ENCODE data around the gene GSTK1. TPM values are rescaled to one million over a fixed set of nuclear protein-coding genes. Genes with fewer than 3 reads are reported as not detected.

The GSTK1 gene
- polyA plus RNA-seq, 1 donor (not counting 4 experiments of a cell fraction or from before 2014, with no cell fraction given) = 133 TPM

DNA sequence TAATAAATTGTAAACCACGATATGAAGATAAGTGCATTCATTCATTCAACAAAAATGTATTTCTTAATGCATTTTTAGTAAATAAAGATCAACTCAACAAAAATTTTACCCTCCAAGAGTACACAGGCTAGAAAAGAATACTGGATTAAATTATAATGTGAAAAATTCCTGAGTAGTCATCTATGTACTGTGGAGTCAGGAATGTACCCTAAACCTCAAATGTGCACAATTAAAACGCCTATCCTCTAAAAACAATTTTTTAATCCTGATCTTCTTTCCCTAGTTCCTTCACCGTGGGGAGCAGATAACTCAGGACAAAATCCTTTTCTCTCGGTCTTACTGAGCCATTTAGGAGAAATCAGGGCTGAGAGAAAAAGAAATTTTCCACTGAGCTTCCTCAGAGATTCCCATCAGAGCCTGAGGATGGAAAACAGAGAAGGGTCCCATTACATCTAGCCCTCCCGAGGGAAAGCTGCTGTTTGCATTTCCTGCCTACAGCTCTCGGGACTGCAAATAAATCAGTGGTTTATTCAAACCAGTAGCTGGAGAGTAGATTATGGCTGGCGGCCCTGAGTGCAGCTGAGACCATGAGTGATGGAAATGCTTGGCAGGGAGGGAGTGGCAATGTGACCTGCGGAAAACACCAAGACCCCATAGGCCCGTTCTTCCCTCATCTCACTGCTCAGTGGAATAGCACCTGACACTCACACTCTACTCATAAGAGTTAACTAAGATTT is 34.0 kb upstream of the GSTK1 start:
- no peaks in the 10 kb centered on the region for H3K79me2 ChIP-seq (ENCODE audit: control insufficient read depth, insufficient read depth, low read length)
- FAIRE-seq (no peak), DNase-seq (ENCODE audit: low read depth, low spot score) (no peak)
- no peak overlapping the region for H3K4me2 ChIP-seq (ENCODE audit: control insufficient read depth, extremely low read depth, insufficient read depth, low read depth, low read length)
- dilution Hi-C loops (cut with MboI; ENCODE audit: extremely low pct_ligation_motif_present, low sequenced_read_pairs) = no loop called here
- H3K27me3 ChIP-seq (ENCODE audit: control insufficient read depth, extremely low read depth, insufficient read depth, low read length) = no peaks in the 10 kb centered on the region
- H3K4me1 ChIP-seq (ENCODE audit: control insufficient read depth, extremely low read depth, insufficient read depth, low read length) = no peaks in the 10 kb centered on the region
- H4K20me1 ChIP-seq (ENCODE audit: control insufficient read depth, extremely low read depth, insufficient read depth, low read length) = no peaks in the 10 kb centered on the region
- no peak overlapping the region for H3K9ac ChIP-seq (ENCODE audit: control insufficient read depth, extremely low read depth, insufficient read depth, low read length)
- TF ChIP-seq, protein P1, sequence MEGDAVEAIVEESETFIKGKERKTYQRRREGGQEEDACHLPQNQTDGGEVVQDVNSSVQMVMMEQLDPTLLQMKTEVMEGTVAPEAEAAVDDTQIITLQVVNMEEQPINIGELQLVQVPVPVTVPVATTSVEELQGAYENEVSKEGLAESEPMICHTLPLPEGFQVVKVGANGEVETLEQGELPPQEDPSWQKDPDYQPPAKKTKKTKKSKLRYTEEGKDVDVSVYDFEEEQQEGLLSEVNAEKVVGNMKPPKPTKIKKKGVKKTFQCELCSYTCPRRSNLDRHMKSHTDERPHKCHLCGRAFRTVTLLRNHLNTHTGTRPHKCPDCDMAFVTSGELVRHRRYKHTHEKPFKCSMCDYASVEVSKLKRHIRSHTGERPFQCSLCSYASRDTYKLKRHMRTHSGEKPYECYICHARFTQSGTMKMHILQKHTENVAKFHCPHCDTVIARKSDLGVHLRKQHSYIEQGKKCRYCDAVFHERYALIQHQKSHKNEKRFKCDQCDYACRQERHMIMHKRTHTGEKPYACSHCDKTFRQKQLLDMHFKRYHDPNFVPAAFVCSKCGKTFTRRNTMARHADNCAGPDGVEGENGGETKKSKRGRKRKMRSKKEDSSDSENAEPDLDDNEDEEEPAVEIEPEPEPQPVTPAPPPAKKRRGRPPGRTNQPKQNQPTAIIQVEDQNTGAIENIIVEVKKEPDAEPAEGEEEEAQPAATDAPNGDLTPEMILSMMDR (optimal IDR thresholded peaks at IDR 0.05 in 1 of 3, IDR thresholded peaks at IDR 0.05 in 1 of 3, conservative IDR thresholded peaks at IDR 0.05 in 1 of 3; ENCODE audit: extremely low read depth in 1 of 3, insufficient read depth in 2 of 3, low read length in 3 of 3) = no peak
- TF ChIP-seq EZH2 (IDR thresholded peaks at IDR 0.05; ENCODE audit: low read length) = no peak
- H2AFZ ChIP-seq (ENCODE audit: control insufficient read depth, low read length) = no peak overlapping the region
- no peaks in the 10 kb centered on the region for H3K9me1 ChIP-seq (ENCODE audit: control insufficient read depth, extremely low read depth, insufficient read depth, low read length)
- H3K36me3 ChIP-seq (ENCODE audit: control insufficient read depth in 2 of 2, extremely low read depth in 1 of 2, insufficient read depth in 2 of 2, low read length in 2 of 2) = no peaks in the 10 kb centered on the region
- H3K4me3 ChIP-seq (ENCODE audit: control insufficient read depth in 2 of 3, extremely low read depth in 1 of 3, insufficient read depth in 2 of 3, low read depth in 1 of 3, low read length in 3 of 3) = no peak overlapping the region
- no peak overlapping the region for H3K27ac ChIP-seq (ENCODE audit: control insufficient read depth, insufficient read depth, low read length)
- no peaks in the 10 kb centered on the region for H3K9me3 ChIP-seq (ENCODE audit: control insufficient read depth, low read depth, low read length)

DNA sequence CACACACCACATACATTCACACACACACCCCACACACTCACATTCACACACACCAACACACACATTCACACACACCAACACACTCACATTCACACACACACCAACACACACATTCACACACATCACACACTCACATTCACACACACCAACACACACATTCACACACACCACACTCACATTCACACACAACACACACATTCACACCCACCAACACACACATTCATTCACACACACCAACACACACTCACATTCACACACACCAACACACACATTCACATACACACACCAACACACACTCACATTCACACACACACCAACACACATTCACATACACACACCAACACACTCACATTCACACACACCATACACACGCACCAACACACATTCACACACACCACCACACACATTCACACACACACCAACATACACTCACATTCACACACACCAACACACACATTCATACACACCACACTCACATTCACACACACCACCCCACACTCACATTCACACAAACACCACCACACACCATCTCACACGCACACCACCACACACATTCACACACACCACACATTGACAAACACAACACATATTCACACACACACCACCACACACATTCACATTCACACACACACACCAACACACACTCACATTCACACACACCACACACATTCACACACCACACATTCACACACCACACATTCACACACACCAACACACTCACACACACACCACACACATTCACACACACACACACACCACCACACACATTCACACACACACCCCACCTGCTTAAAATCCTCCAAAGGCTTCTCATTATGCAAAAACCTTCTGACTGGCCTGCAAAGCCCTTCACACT is 32.4 kb upstream of the GSTK1 start:
- no peak for DNase-seq (ENCODE audit: low read depth, low spot score)
- no peak for FAIRE-seq
- no peaks in the 10 kb centered on the region for H3K4me1 ChIP-seq (ENCODE audit: control insufficient read depth, extremely low read depth, insufficient read depth, low read length)
- H2AFZ ChIP-seq (ENCODE audit: control insufficient read depth, low read length) = no peak overlapping the region
- no peak overlapping the region for H3K27ac ChIP-seq (ENCODE audit: control insufficient read depth, insufficient read depth, low read length)
- H4K20me1 ChIP-seq (ENCODE audit: control insufficient read depth, extremely low read depth, insufficient read depth, low read length) = no peaks in the 10 kb centered on the region
- H3K9me1 ChIP-seq (ENCODE audit: control insufficient read depth, extremely low read depth, insufficient read depth, low read length) = no peaks in the 10 kb centered on the region
- H3K9me3 ChIP-seq (ENCODE audit: control insufficient read depth, low read depth, low read length) = no peaks in the 10 kb centered on the region
- H3K9ac ChIP-seq (ENCODE audit: control insufficient read depth, extremely low read depth, insufficient read depth, low read length) = no peak overlapping the region
- no peaks in the 10 kb centered on the region for H3K27me3 ChIP-seq (ENCODE audit: control insufficient read depth, extremely low read depth, insufficient read depth, low read length)
- no peaks in the 10 kb centered on the region for H3K79me2 ChIP-seq (ENCODE audit: control insufficient read depth, insufficient read depth, low read length)
- no peak overlapping the region for H3K4me3 ChIP-seq (ENCODE audit: control insufficient read depth in 2 of 3, extremely low read depth in 1 of 3, insufficient read depth in 2 of 3, low read depth in 1 of 3, low read length in 3 of 3)
- H3K4me2 ChIP-seq (ENCODE audit: control insufficient read depth, extremely low read depth, insufficient read depth, low read depth, low read length) = no peak overlapping the region
- TF ChIP-seq EZH2 (IDR thresholded peaks at IDR 0.05; ENCODE audit: low read length) = no peak
- TF ChIP-seq, protein P1 (optimal IDR thresholded peaks at IDR 0.05 in 1 of 3, IDR thresholded peaks at IDR 0.05 in 1 of 3, conservative IDR thresholded peaks at IDR 0.05 in 1 of 3; ENCODE audit: extremely low read depth in 1 of 3, insufficient read depth in 2 of 3, low read length in 3 of 3) = no peak
- dilution Hi-C loops (cut with MboI; ENCODE audit: extremely low pct_ligation_motif_present, low sequenced_read_pairs) = no loop called here
- no peaks in the 10 kb centered on the region for H3K36me3 ChIP-seq (ENCODE audit: control insufficient read depth in 2 of 2, extremely low read depth in 1 of 2, insufficient read depth in 2 of 2, low read length in 2 of 2)
